Stimulated activated effector memory CD8-positive, alpha-beta T cell treated with anti-CD3 and anti-CD28 coated beads, Interleukin-12 subunit alpha, Interleukin-12 subunit beta, amount 100 ng/mL, for 72 hours (primary cell): ENCODE measurements around the gene WFDC6.

Experiments
- ATAC-seq: fragments of 150-1000 bp; cut with Tn5 transposase; 2 replicates; pipeline ENCODE4 v1.10.0; 2021
- DNase-seq, 2 donors: peaks; one replicate each; pipeline ENCODE4 v3.0.0; 2021 to 2022; ENCODE audit warnings: low spot score in 2 of 2
- H3K27ac Mint-ChIP-seq: one replicate; pipeline ENCODE4 v1.8.0; 2022; ENCODE audit warnings: mild to moderate bottlenecking, mixed read lengths
- H3K36me3 Mint-ChIP-seq: one replicate; pipeline ENCODE4 v1.8.0; 2022; ENCODE audit warnings: mild to moderate bottlenecking, mixed read lengths
- H3K4me1 Mint-ChIP-seq: one replicate; pipeline ENCODE4 v1.8.0; 2022; ENCODE audit warnings: mixed read lengths
- H3K4me3 Mint-ChIP-seq: one replicate; pipeline ENCODE4 v1.8.0; 2022; ENCODE audit warnings: mild to moderate bottlenecking, mixed read lengths
- H3K9me3 Mint-ChIP-seq: one replicate; pipeline ENCODE4 v1.8.0; 2022; ENCODE audit warnings: mixed read lengths

Gene WFDC6

DNA sequence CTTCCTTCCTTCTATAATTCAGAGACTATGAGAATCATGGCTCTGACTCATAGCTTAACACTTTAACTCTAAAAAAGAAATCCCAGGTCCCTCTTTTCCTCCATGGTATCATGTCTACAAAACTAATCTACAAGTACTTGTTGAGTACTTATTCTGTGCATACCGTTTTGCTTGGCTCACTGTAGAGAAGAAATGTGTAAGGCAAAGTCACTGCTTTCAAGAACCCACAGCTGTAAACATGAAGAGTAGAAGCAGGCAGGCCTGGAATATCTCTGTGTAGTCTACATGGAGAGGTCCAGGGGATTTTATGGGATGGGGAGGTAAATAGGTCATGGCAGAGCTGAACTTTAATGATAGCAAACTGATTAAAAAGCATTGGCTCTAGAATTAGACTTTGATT is 37.7 kb downstream of the WFDC6 start:
- Mint-ChIP-seq H3K4me3 (no peak overlapping the region), H3K36me3 (no peaks in the 10 kb centered on the region), H3K9me3 (no peaks in the 10 kb centered on the region), H3K27ac (no peak overlapping the region), H3K4me1 (no peaks in the 10 kb centered on the region)
- no peak for ATAC-seq
- no peak for DNase-seq

DNA sequence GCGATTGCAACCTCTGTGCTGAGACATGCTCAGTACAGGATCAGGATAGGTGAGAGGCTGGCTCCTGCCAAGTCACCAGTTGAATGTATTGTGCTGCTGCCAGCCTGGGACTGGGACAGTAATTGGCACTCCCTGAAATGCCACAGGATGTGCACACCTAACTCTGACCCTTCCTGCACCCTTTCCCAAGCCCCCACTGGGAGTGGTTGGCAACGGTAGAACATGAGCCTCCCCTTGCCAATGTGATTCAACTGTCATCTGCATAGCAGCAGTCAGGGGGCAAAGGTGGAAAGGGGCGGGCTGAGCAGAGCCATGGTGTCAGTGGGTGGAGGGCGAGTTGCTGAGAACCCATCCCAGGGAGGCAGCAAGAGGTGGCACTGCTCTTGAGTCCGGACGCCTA is 39.3 kb downstream of the WFDC6 start:
- H3K4me1 Mint-ChIP-seq, result no peaks in the 10 kb centered on the region
- ATAC-seq (no peak), DNase-seq (no peak)
- H3K4me3 Mint-ChIP-seq, result no peak overlapping the region
- no peaks in the 10 kb centered on the region for H3K36me3 Mint-ChIP-seq
- no peak overlapping the region for H3K27ac Mint-ChIP-seq
- H3K9me3 Mint-ChIP-seq, result no peaks in the 10 kb centered on the region

DNA sequence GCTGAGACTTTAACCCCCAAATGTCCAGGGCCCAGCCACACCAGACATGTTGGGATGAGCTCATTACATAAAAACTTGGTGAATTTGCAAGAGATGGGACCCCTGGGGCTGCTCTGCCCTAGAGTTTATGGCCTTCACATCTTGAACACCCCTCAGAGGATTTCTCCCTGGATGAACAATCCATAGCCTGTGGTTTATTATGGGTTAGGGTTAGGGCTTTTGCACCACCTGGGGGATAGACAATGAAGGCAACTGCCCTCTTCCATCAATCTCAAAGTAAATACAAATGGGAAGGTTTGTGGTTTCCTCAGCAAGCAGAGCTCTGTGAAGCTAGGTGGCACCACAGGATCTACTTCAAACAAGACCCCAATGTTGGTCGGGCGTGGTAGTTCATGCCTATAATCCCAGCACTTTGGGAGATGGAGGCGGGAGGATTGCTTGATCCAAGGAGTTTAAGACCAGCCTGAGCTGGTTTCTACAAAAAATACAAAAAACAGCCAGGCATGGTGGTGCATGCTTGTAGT is 41.2 kb downstream of the WFDC6 start:
- ATAC-seq (no peak), DNase-seq (no peak)
- H3K36me3 Mint-ChIP-seq, result no peaks in the 10 kb centered on the region
- H3K4me3 Mint-ChIP-seq, result no peak overlapping the region
- H3K4me1 Mint-ChIP-seq, result no peaks in the 10 kb centered on the region
- H3K27ac Mint-ChIP-seq, result no peak overlapping the region
- H3K9me3 Mint-ChIP-seq, result no peaks in the 10 kb centered on the region

DNA sequence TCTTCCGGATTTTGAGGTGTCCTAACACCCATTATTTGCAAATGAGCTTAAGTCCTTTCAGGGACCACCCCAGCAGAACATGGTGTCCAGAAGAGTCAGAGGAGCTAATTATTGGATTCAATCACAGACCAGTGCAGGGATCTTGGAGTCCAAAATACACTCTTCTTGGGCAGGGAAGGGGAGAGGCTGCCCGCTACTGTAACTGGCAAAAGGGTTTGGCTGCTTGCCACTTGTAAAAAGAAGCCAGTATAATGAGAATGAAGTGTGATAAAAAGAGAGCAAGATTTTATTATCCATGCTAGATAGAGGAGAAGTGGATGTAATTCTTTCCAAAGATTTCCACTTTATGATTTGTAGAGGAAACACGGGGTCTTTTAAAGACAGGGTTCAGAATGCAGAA is 43.1 kb downstream of the WFDC6 start:
- Mint-ChIP-seq H3K4me3 (no peak overlapping the region), H3K27ac (no peak overlapping the region), H3K4me1 (no peaks in the 10 kb centered on the region), H3K36me3 (no peaks in the 10 kb centered on the region), H3K9me3 (no peaks in the 10 kb centered on the region)
- ATAC-seq, result no peak
- no peak for DNase-seq

DNA sequence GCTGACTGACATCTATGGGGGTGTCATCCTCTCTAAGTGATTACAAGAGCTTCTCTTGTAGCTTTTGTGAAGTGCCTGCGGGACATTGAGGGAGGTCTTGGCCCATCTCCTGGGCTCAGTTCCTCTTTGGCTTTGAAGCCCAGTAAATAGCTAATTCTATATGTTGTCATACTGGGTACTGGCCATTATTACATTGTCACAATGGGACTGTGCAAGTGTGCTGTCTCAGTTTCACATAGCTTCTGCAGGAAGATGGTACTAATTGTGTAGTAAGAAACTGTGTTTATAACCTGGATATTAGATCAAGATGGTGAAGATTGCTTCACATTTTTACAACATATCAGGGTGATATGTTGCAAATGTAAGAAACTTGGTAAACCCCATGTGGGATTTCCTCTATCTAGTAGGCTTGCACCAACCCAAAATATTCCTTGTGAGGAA is 43.8 kb downstream of the WFDC6 start:
- Mint-ChIP-seq H3K4me1 (no peaks in the 10 kb centered on the region), H3K9me3 (no peaks in the 10 kb centered on the region), H3K36me3 (no peaks in the 10 kb centered on the region), H3K27ac (no peak overlapping the region), H3K4me3 (no peak overlapping the region)
- no peak for DNase-seq
- no peak for ATAC-seq

DNA sequence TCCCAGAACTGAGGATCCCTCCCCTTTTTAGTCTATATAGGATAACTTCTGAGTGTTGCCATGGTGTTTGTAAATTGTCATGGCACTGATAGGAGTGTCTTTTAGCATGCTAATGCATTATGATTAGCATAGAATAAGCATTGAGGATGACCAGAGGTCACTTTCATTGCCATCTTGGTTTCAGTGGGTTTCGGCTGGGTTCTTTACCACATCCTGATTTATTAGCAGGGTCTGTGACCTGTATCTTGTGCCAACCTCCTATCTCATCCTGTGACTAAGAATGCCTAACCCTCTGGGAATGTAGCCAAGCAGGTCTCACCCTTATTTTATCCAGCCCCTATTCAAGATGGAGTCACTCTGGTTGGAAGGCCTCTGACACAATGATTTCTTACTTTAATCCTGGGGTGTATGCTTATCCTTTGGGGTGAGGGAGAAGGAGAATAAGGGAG is 50.2 kb downstream of the WFDC6 start:
- ATAC-seq, result no peak
- Mint-ChIP-seq H3K9me3 (no peaks in the 10 kb centered on the region), H3K27ac (no peak overlapping the region), H3K4me3 (no peak overlapping the region), H3K4me1 (no peaks in the 10 kb centered on the region), H3K36me3 (no peaks in the 10 kb centered on the region)
- no peak for DNase-seq

DNA sequence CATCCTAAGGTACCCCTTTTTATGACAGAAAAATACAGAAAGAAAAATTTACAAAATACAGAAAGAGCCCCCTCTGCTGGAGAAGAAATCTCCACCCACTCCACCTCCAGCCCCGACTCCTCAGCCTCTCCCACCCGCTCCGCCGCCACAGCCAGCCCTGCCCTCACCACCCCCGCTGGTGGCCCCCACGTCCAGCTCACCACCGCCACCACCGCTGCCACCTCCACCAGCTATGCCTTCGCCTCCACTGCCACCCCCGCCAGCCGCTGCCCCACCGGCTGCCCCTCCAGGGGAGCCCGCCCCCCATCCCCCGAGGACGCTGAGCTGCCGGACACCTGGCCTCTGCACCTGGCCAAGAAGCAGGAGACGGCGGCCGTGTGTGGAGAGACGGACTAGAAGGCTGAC is 52.0 kb downstream of the WFDC6 start:
- H3K36me3 Mint-ChIP-seq, result no peaks in the 10 kb centered on the region
- no peak for DNase-seq
- no peaks in the 10 kb centered on the region for H3K9me3 Mint-ChIP-seq
- H3K27ac Mint-ChIP-seq, result no peak overlapping the region
- no peaks in the 10 kb centered on the region for H3K4me1 Mint-ChIP-seq
- ATAC-seq, result no peak
- no peak overlapping the region for H3K4me3 Mint-ChIP-seq

DNA sequence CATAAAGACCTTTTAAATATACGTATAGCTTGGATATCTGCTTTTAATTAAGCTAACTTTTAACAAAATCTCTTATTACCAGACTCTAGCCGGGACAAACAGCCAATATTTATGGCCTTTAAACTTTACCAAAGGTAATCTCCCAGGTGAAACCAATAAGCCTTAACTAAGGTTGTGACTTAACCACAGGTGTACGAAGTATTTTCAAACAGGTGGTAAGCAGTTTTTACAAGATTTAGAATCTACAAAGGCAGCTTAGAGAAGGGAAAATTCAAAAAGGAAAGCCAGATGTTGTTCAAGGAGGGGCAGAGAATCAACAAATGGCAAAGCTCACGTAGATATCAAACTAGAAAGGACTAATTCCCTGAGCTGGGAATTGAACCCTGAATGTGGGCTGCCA is 53.9 kb downstream of the WFDC6 start:
- Mint-ChIP-seq H3K9me3 (no peaks in the 10 kb centered on the region), H3K27ac (no peak overlapping the region), H3K4me3 (no peak overlapping the region), H3K4me1 (no peaks in the 10 kb centered on the region), H3K36me3 (no peaks in the 10 kb centered on the region)
- no peak for ATAC-seq
- no peak for DNase-seq

DNA sequence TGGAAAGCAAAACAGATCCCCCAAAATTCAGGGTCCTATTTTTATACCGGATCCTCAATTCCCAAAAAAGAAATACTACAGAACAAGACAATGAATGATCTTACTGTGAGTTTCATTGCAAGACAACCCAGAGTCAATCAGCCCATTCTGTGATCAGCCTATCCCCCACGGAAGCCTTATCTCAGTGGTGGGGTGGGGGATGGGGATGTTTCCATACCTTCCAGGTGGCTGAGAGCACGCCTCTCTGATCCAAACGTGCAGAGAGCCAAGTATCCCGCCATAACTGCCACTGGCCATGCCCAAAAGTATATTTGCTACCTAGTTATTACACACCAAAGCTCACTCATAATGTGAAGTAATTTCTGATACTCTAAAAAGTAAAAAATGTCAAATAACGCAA is 54.6 kb downstream of the WFDC6 start:
- no peaks in the 10 kb centered on the region for H3K9me3 Mint-ChIP-seq
- DNase-seq (no peak), ATAC-seq (no peak)
- H3K27ac Mint-ChIP-seq, result no peak overlapping the region
- H3K4me1 Mint-ChIP-seq, result no peaks in the 10 kb centered on the region
- no peak overlapping the region for H3K4me3 Mint-ChIP-seq
- H3K36me3 Mint-ChIP-seq, result no peaks in the 10 kb centered on the region
